NT2/D1 (cell line): Measurements from ENCODE around the gene IAH1.
A peak's percentile ranks its signal among the peaks of the same experiment; 100 is the strongest.

Experiments
- DNase-seq: peaks from one replicate; pipeline ENCODE4 v3.0.0-alpha.2; 2011; ENCODE audit warnings: low read depth, low spot score
- H3K27me3 ChIP-seq: 2 replicates; pipeline ENCODE4 v1.6.0; 2011; ENCODE audit warnings: mild to moderate bottlenecking; ENCODE audit not compliant: insufficient read length, insufficient read depth
- H3K36me3 ChIP-seq: 2 replicates; pipeline ENCODE4 v1.6.1; 2011; ENCODE audit warnings: mild to moderate bottlenecking, low read length, mixed read lengths; ENCODE audit not compliant: insufficient read depth, insufficient read length
- H3K4me1 ChIP-seq: 2 replicates; pipeline ENCODE4 v1.5.1; 2011; ENCODE audit not compliant: insufficient read depth, insufficient read length
- H3K4me3 ChIP-seq: 2 replicates; pipeline ENCODE4 v1.5.1; 2011; ENCODE audit warnings: low read depth; ENCODE audit not compliant: insufficient read length
- H3K9ac ChIP-seq: 2 replicates; pipeline ENCODE4 v1.6.0; 2011; ENCODE audit warnings: low read depth; ENCODE audit not compliant: insufficient read length
- H3K9me3 ChIP-seq: 2 replicates; pipeline ENCODE4 v1.5.1; 2011; ENCODE audit warnings: mild to moderate bottlenecking, low read length; ENCODE audit not compliant: insufficient read depth
- SUZ12 ChIP-seq: IDR thresholded peaks from 2 replicates; pipeline ENCODE4 v1.6.1; 2011; ENCODE audit not compliant: insufficient read length, insufficient read depth; ENCODE audit errors: extremely low read depth
- YY1 ChIP-seq: IDR thresholded peaks from 2 replicates; pipeline ENCODE4 v1.6.1; 2011; ENCODE audit not compliant: insufficient read length, insufficient read depth
- ZNF274 ChIP-seq: IDR thresholded peaks from 2 replicates; pipeline ENCODE4 v1.6.1; 2011; ENCODE audit warnings: mild to moderate bottlenecking, low read depth, low read length

IAH1 gene

GRCh38 chr2:9473985-9474360 lies 378 bp upstream of the IAH1 start:
- Histone ChIP-seq H3K4me3 (peak overlapping the region; percentile 45), H3K36me3 (peaks cover 35% of the 10 kb centered on the region), H3K9ac (no peak overlapping the region), H3K4me1 (no peaks in the 10 kb centered on the region), H3K9me3 (no peaks in the 10 kb centered on the region), H3K27me3 (no peaks in the 10 kb centered on the region)
- TF ChIP-seq YY1 (no peak), ZNF274 (no peak), SUZ12 (no peak)
- DNase-seq, result no peak

DNA sequence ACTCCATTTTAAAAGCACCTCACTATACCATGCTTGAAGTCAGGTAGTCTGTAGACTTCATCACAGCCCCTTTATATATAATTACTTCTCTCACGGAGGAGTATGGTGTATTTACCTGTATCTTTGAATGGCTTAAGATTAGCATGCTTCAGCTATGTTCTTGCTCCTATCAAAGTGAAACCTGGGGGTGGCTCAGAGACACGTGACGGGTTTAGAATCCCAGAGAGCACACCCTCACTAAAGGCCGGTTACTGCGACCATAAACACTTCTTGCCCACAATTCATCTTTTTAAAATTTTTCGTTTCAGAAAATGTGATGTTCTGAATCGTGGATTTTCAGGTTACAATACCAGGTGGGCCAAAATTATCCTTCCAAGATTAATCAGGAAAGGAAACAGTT lies 3.6 kb downstream of the IAH1 start:
- DNase-seq, result no peak
- Histone ChIP-seq H3K36me3 (peaks cover 25% of the 10 kb centered on the region), H3K27me3 (no peaks in the 10 kb centered on the region), H3K4me1 (no peaks in the 10 kb centered on the region), H3K9ac (no peak overlapping the region), H3K4me3 (no peak overlapping the region), H3K9me3 (no peaks in the 10 kb centered on the region)
- TF ChIP-seq ZNF274, result no peak
- TF ChIP-seq SUZ12, result no peak
- TF ChIP-seq YY1, result no peak

- H3K4me1 ChIP-seq, result no peaks in the 10 kb centered on the region
- H3K27me3 ChIP-seq, result no peaks in the 10 kb centered on the region
- H3K36me3 ChIP-seq, result peaks cover 22% of the 10 kb centered on the region
- no peak overlapping the region for H3K4me3 ChIP-seq
- TF ChIP-seq YY1 (no peak), ZNF274 (no peak), SUZ12 (no peak)
- no peak for DNase-seq
- no peaks in the 10 kb centered on the region for H3K9me3 ChIP-seq
- H3K9ac ChIP-seq, result no peak overlapping the region
Observed at GRCh38 chr2:9478526-9478925, 4.2 kb downstream of the IAH1 start.

DNA sequence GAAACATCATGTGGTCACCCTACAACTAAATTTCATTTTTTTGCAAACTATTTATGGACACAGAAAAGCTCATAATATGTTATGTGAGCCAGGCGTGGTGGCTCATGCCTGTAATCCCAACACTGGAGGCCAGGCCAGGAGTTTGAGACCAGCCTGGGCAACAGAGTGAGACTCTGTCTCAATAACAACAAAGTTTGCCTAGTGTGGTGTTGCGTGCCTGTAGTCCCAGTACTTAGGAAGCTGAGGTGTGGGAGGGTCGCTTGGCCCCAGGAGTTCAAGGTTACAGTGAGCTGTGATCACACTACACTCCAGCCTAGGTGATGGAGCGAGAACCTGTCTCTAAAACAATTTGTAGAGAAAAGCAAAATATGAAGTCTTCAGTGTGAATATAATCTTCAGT lies 5.8 kb downstream of the IAH1 start:
- no peak for DNase-seq
- Histone ChIP-seq H3K4me1 (no peaks in the 10 kb centered on the region), H3K27me3 (no peaks in the 10 kb centered on the region), H3K4me3 (no peak overlapping the region), H3K9ac (no peak overlapping the region), H3K36me3 (peaks cover 33% of the 10 kb centered on the region), H3K9me3 (no peaks in the 10 kb centered on the region)
- TF ChIP-seq SUZ12, result no peak
- TF ChIP-seq YY1, result no peak

- H3K9me3 ChIP-seq, result no peaks in the 10 kb centered on the region
- no peaks in the 10 kb centered on the region for H3K4me1 ChIP-seq
- no peaks in the 10 kb centered on the region for H3K27me3 ChIP-seq
- H3K9ac ChIP-seq, result no peak overlapping the region
- no peak for DNase-seq
- H3K4me3 ChIP-seq, result no peak overlapping the region
- H3K36me3 ChIP-seq, result peaks cover 58% of the 10 kb centered on the region
- TF ChIP-seq SUZ12 (no peak), YY1 (no peak), ZNF274 (no peak)
Observed at GRCh38 chr2:9483107-9483506, 8.8 kb downstream of the IAH1 start.

DNA sequence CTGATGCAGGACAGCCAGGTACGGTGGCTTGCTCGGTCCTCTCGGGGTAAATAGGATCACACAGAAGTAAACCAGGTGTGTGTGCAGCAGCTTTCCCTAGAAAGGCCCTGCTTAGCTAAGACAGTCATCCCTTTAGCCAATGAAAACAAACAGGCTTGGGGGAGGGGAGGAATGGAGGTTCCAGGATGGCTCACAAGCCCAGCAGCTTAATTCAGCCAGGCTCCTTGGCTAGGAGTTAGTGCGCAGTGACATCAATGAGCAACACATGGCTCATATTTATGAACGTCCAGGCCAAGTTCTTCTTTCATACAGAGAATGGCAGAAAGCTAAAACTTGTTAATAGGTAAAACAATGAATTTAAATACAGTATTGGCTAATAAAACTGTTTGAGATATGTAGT lies 10.2 kb downstream of the IAH1 start:
- DNase-seq, result no peak
- H3K9ac ChIP-seq, result no peak overlapping the region
- H3K9me3 ChIP-seq, result no peaks in the 10 kb centered on the region
- H3K4me3 ChIP-seq, result no peak overlapping the region
- H3K27me3 ChIP-seq, result no peaks in the 10 kb centered on the region
- H3K36me3 ChIP-seq, result peaks cover 71% of the 10 kb centered on the region
- no peak for TF ChIP-seq YY1
- no peak for TF ChIP-seq SUZ12
- TF ChIP-seq ZNF274, result no peak
- H3K4me1 ChIP-seq, result no peaks in the 10 kb centered on the region

GRCh38 chr2:9488583-9489547 lies 14.5 kb downstream of the IAH1 start:
- H3K9me3 ChIP-seq, result no peaks in the 10 kb centered on the region
- no peaks in the 10 kb centered on the region for H3K4me1 ChIP-seq
- TF ChIP-seq YY1 (no peak), ZNF274 (no peak), SUZ12 (no peak)
- peaks cover 93% of the 10 kb centered on the region for H3K36me3 ChIP-seq
- no peak for DNase-seq
- no peak overlapping the region for H3K9ac ChIP-seq
- no peak overlapping the region for H3K4me3 ChIP-seq
- no peaks in the 10 kb centered on the region for H3K27me3 ChIP-seq
